ENCODE results near the gene LRIG1.

GRCh38 chr3:66419036-66419435 is 81.8 kb downstream of the LRIG1 start:
- TF ChIP-seq EZH2phosphoT487 (IDR thresholded peaks at IDR 0.05; ENCODE audit: low read length) (no peak), CTCF (IDR thresholded peaks at IDR 0.05; ENCODE audit: low read length) (no peak), EZH2 (optimal IDR thresholded peaks at IDR 0.05; ENCODE audit: low read depth, low read length) (no peak)

Measured in MM.1S (cell line).